H1 (cell line): Measurements from ENCODE around the gene MAGI1.

Experiments
- EP300 ChIP-seq, 2 experiments: IDR thresholded peaks; 1 replicate in 1 of 2; 2 replicates in 1 of 2; pipeline ENCODE4 v1.6.1; 2011 to 2012; ENCODE audit warnings: low read depth in 2 of 2, low read length in 2 of 2, mild to moderate bottlenecking in 2 of 2, borderline replicate concordance in 1 of 2, inconsistent platforms in 1 of 2, moderate library complexity in 1 of 2
- EZH2 ChIP-seq: fragments of 200-600 bp; sonication (generic); IDR thresholded peaks from 2 replicates; pipeline ENCODE4 v1.7.1; 2012; ENCODE audit warnings: low read depth, mild to moderate bottlenecking, moderate library complexity, low read length, inconsistent platforms; ENCODE audit not compliant: severe bottlenecking
- KDM5A ChIP-seq: fragments of 200-600 bp; IDR thresholded peaks from 2 replicates; pipeline ENCODE4 v1.7.1; 2012; ENCODE audit warnings: mild to moderate bottlenecking, low read length, inconsistent platforms, mixed read lengths
- POLR2A ChIP-seq, 2 experiments: IDR thresholded peaks; 1 replicate in 1 of 2; 2 replicates in 1 of 2; pipeline ENCODE4 v1.6.1; 2011; ENCODE audit warnings: low read depth in 2 of 2, low read length in 2 of 2, mild to moderate bottlenecking in 2 of 2; ENCODE audit errors: control extremely low read depth in 1 of 2
- POLR2AphosphoS5 ChIP-seq: IDR thresholded peaks from 2 replicates; pipeline ENCODE4 v1.6.1; 2011; ENCODE audit warnings: low read depth, low read length
- RAD21 ChIP-seq, 2 experiments: IDR thresholded peaks in 1 of 2; conservative IDR thresholded peaks in 1 of 2; 2 replicates each; pipeline ENCODE4 v1.6.1; 2011; ENCODE audit warnings: low read depth in 2 of 2, low read length in 2 of 2, improper control_type of control experiment in 1 of 2, inconsistent platforms in 1 of 2, mild to moderate bottlenecking in 1 of 2, moderate library complexity in 1 of 2
- RXRA ChIP-seq: IDR thresholded peaks from 2 replicates; pipeline ENCODE4 v1.6.1; 2011; ENCODE audit warnings: low read depth, mild to moderate bottlenecking, low read length, moderate library complexity; ENCODE audit not compliant: insufficient read depth
- SUZ12 ChIP-seq: fragments of 200-600 bp; sonication (generic); IDR thresholded peaks from 2 replicates; pipeline ENCODE4 v1.6.1; 2012; ENCODE audit warnings: mild to moderate bottlenecking, inconsistent platforms, low read length, moderate library complexity, mixed read lengths
- YY1 ChIP-seq: IDR thresholded peaks from 2 replicates; pipeline ENCODE4 v1.6.1; 2011; ENCODE audit warnings: low read depth, mild to moderate bottlenecking, low read length
- TF ChIP-seq, protein P1 (sequence below), 3 experiments: IDR thresholded peaks; 1 replicate in 2 of 3; 2 replicates in 1 of 3; pipeline versions ENCODE4 v1.5.1 to v1.6.1; 2011; ENCODE audit warnings: low read length in 3 of 3, mild to moderate bottlenecking in 3 of 3, inconsistent platforms in 2 of 3, low read depth in 1 of 3, moderate library complexity in 1 of 3; ENCODE audit not compliant: insufficient read depth in 1 of 3; ENCODE audit errors: control extremely low read depth in 1 of 3

DNA sequence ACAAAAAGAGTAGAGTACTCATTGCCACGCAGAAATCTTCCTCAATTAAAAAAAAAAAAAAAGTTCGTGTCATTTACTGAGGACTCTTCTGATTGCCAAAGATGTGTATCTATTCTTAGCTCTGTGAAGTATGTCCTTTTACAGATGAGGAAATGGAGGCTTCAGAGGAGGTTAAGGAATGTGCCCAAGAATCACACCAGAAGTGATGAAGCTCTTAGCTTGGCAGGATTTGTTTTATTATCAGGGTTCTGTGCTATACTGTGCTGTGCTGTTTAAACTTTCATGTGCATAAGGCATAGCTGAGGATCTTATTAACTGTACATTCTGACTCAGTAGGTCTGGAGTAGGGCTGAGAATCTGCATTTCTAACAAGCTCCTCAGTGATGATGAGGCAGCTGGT lies 685.8 kb downstream of the MAGI1 start:
- TF ChIP-seq POLR2AphosphoS5 (no peak), KDM5A (no peak), RAD21 (IDR thresholded peaks at IDR 0.05 in 1 of 2, conservative IDR thresholded peaks at IDR 0.05 in 1 of 2; ENCODE audit: low read depth in 2 of 2, low read length in 2 of 2) (no peak), SUZ12 (no peak), POLR2A (IDR thresholded peaks at IDR 0.05; ENCODE audit: control extremely low read depth in 1 of 2, low read depth in 2 of 2, low read length in 2 of 2) (no peak), EZH2 (no peak), YY1 (no peak), RXRA (no peak), EP300 (IDR thresholded peaks at IDR 0.05; ENCODE audit: borderline replicate concordance in 1 of 2, low read depth in 2 of 2, low read length in 2 of 2) (no peak)
- TF ChIP-seq, protein P1, sequence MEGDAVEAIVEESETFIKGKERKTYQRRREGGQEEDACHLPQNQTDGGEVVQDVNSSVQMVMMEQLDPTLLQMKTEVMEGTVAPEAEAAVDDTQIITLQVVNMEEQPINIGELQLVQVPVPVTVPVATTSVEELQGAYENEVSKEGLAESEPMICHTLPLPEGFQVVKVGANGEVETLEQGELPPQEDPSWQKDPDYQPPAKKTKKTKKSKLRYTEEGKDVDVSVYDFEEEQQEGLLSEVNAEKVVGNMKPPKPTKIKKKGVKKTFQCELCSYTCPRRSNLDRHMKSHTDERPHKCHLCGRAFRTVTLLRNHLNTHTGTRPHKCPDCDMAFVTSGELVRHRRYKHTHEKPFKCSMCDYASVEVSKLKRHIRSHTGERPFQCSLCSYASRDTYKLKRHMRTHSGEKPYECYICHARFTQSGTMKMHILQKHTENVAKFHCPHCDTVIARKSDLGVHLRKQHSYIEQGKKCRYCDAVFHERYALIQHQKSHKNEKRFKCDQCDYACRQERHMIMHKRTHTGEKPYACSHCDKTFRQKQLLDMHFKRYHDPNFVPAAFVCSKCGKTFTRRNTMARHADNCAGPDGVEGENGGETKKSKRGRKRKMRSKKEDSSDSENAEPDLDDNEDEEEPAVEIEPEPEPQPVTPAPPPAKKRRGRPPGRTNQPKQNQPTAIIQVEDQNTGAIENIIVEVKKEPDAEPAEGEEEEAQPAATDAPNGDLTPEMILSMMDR (IDR thresholded peaks at IDR 0.05; ENCODE audit: control extremely low read depth in 1 of 3, insufficient read depth in 1 of 3, low read depth in 1 of 3, low read length in 3 of 3): no peak
